ENCODE measurements around the gene SIPA1L2. TPM values are rescaled to one million over a fixed set of nuclear protein-coding genes. Genes with fewer than 3 reads are reported as not detected.

SIPA1L2 gene
- total and polyA plus RNA-seq, 2 of the 13 experiments (the other 11 are each of a cell fraction or from before 2014, with no cell fraction given) = 0.03 TPM; not detected in 1

GRCh38 chr1:232586679-232587078, 43.3 kb downstream of the SIPA1L2 start:
- Histone ChIP-seq H3K4me3 (replicated peaks in 1 of 3; ENCODE audit: insufficient read depth in 1 of 3, low read depth in 2 of 3, low read length in 3 of 3) (no peak overlapping the region), H3K79me2 (ENCODE audit: insufficient read depth, low read length) (no peaks in the 10 kb centered on the region), H3K9me3 (ENCODE audit: low read length) (no peaks in the 10 kb centered on the region), H3K27me3 (ENCODE audit: control insufficient read depth in 1 of 2, insufficient read depth in 2 of 2, low read length in 2 of 2) (no peaks in the 10 kb centered on the region), H3K9ac (ENCODE audit: insufficient read depth, low read depth, low read length) (no peak overlapping the region), H3K4me2 (ENCODE audit: low read depth, low read length) (no peak overlapping the region), H3K36me3 (replicated peaks in 1 of 2; ENCODE audit: control insufficient read depth in 1 of 2, insufficient read depth in 2 of 2, low read length in 2 of 2) (no peaks in the 10 kb centered on the region), H2AFZ (ENCODE audit: low read length) (no peak overlapping the region), H3K4me1 (ENCODE audit: insufficient read depth, low read length) (no peaks in the 10 kb centered on the region), H4K20me1 (ENCODE audit: insufficient read depth, low read length) (no peaks in the 10 kb centered on the region), H3K27ac (ENCODE audit: extremely low read length, insufficient read depth, low read length) (no peak overlapping the region)
- in situ Hi-C loops (cut with HindIII; ENCODE audit: extremely low pct_ligation_motif_present, low pct_unique_long_range_greater_than_20kb) = no loop called here
- CTCF ChIA-PET (ENCODE audit: low intra/inter-chr PET ratio, low total read pairs) = no interaction called here
- TF ChIP-seq, protein P1, sequence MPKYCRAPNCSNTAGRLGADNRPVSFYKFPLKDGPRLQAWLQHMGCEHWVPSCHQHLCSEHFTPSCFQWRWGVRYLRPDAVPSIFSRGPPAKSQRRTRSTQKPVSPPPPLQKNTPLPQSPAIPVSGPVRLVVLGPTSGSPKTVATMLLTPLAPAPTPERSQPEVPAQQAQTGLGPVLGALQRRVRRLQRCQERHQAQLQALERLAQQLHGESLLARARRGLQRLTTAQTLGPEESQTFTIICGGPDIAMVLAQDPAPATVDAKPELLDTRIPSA (CRISPR knock-in tag; IDR thresholded peaks at IDR 0.05; ENCODE audit: borderline replicate concordance) = no peak
- TF ChIP-seq TEAD2 (CRISPR knock-in tag; IDR thresholded peaks at IDR 0.05) (no peak), JARID2 (CRISPR knock-in tag; IDR thresholded peaks at IDR 0.05; ENCODE audit: insufficient replicate concordance) (no peak), ZNF629 (CRISPR knock-in tag; conservative IDR thresholded peaks at IDR 0.05) (no peak), ZNF205 (CRISPR knock-in tag; IDR thresholded peaks at IDR 0.05) (no peak), RXRB (CRISPR knock-in tag; IDR thresholded peaks at IDR 0.05; ENCODE audit: borderline replicate concordance) (no peak), ZNF878 (CRISPR knock-in tag; IDR thresholded peaks at IDR 0.05) (no peak), ZNF446 (CRISPR knock-in tag; IDR thresholded peaks at IDR 0.05) (no peak), CERS6 (CRISPR knock-in tag; IDR thresholded peaks at IDR 0.05) (no peak), ZNF660 (CRISPR knock-in tag; IDR thresholded peaks at IDR 0.05; ENCODE audit: borderline replicate concordance, low read depth) (no peak)
- TF ChIP-seq, protein P2, sequence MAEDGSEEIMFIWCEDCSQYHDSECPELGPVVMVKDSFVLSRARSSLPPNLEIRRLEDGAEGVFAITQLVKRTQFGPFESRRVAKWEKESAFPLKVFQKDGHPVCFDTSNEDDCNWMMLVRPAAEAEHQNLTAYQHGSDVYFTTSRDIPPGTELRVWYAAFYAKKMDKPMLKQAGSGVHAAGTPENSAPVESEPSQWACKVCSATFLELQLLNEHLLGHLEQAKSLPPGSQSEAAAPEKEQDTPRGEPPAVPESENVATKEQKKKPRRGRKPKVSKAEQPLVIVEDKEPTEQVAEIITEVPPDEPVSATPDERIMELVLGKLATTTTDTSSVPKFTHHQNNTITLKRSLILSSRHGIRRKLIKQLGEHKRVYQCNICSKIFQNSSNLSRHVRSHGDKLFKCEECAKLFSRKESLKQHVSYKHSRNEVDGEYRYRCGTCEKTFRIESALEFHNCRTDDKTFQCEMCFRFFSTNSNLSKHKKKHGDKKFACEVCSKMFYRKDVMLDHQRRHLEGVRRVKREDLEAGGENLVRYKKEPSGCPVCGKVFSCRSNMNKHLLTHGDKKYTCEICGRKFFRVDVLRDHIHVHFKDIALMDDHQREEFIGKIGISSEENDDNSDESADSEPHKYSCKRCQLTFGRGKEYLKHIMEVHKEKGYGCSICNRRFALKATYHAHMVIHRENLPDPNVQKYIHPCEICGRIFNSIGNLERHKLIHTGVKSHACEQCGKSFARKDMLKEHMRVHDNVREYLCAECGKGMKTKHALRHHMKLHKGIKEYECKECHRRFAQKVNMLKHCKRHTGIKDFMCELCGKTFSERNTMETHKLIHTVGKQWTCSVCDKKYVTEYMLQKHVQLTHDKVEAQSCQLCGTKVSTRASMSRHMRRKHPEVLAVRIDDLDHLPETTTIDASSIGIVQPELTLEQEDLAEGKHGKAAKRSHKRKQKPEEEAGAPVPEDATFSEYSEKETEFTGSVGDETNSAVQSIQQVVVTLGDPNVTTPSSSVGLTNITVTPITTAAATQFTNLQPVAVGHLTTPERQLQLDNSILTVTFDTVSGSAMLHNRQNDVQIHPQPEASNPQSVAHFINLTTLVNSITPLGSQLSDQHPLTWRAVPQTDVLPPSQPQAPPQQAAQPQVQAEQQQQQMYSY (CRISPR knock-in tag; IDR thresholded peaks at IDR 0.05) = no peak
- TF ChIP-seq, protein P3, sequence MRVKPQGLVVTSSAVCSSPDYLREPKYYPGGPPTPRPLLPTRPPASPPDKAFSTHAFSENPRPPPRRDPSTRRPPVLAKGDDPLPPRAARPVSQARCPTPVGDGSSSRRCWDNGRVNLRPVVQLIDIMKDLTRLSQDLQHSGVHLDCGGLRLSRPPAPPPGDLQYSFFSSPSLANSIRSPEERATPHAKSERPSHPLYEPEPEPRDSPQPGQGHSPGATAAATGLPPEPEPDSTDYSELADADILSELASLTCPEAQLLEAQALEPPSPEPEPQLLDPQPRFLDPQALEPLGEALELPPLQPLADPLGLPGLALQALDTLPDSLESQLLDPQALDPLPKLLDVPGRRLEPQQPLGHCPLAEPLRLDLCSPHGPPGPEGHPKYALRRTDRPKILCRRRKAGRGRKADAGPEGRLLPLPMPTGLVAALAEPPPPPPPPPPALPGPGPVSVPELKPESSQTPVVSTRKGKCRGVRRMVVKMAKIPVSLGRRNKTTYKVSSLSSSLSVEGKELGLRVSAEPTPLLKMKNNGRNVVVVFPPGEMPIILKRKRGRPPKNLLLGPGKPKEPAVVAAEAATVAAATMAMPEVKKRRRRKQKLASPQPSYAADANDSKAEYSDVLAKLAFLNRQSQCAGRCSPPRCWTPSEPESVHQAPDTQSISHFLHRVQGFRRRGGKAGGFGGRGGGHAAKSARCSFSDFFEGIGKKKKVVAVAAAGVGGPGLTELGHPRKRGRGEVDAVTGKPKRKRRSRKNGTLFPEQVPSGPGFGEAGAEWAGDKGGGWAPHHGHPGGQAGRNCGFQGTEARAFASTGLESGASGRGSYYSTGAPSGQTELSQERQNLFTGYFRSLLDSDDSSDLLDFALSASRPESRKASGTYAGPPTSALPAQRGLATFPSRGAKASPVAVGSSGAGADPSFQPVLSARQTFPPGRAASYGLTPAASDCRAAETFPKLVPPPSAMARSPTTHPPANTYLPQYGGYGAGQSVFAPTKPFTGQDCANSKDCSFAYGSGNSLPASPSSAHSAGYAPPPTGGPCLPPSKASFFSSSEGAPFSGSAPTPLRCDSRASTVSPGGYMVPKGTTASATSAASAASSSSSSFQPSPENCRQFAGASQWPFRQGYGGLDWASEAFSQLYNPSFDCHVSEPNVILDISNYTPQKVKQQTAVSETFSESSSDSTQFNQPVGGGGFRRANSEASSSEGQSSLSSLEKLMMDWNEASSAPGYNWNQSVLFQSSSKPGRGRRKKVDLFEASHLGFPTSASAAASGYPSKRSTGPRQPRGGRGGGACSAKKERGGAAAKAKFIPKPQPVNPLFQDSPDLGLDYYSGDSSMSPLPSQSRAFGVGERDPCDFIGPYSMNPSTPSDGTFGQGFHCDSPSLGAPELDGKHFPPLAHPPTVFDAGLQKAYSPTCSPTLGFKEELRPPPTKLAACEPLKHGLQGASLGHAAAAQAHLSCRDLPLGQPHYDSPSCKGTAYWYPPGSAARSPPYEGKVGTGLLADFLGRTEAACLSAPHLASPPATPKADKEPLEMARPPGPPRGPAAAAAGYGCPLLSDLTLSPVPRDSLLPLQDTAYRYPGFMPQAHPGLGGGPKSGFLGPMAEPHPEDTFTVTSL (CRISPR knock-in tag; IDR thresholded peaks at IDR 0.05; ENCODE audit: borderline replicate concordance) = no peak
- TF ChIP-seq, protein P4, sequence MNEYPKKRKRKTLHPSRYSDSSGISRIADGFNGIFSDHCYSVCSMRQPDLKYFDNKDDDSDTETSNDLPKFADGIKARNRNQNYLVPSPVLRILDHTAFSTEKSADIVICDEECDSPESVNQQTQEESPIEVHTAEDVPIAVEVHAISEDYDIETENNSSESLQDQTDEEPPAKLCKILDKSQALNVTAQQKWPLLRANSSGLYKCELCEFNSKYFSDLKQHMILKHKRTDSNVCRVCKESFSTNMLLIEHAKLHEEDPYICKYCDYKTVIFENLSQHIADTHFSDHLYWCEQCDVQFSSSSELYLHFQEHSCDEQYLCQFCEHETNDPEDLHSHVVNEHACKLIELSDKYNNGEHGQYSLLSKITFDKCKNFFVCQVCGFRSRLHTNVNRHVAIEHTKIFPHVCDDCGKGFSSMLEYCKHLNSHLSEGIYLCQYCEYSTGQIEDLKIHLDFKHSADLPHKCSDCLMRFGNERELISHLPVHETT (CRISPR knock-in tag; conservative IDR thresholded peaks at IDR 0.05) = no peak
- BruUV-seq (replicated peaks) = no TSS peak
- WGBS (ENCODE audit: low lambda C conversion rate) = 0% methylated on average over 3 of the region's 3 CpGs
- ATAC-seq (no peak), DNase-seq (ENCODE audit: low spot score) (no peak), FAIRE-seq (no peak)
- POLR2A ChIA-PET = no interaction called here
- intact Hi-C loops (cut with micrococcal nuclease; ENCODE audit: unreplicated experiment) = no loop called here
